ENCODE data around the gene AKT1S1.

Gene AKT1S1

DNA sequence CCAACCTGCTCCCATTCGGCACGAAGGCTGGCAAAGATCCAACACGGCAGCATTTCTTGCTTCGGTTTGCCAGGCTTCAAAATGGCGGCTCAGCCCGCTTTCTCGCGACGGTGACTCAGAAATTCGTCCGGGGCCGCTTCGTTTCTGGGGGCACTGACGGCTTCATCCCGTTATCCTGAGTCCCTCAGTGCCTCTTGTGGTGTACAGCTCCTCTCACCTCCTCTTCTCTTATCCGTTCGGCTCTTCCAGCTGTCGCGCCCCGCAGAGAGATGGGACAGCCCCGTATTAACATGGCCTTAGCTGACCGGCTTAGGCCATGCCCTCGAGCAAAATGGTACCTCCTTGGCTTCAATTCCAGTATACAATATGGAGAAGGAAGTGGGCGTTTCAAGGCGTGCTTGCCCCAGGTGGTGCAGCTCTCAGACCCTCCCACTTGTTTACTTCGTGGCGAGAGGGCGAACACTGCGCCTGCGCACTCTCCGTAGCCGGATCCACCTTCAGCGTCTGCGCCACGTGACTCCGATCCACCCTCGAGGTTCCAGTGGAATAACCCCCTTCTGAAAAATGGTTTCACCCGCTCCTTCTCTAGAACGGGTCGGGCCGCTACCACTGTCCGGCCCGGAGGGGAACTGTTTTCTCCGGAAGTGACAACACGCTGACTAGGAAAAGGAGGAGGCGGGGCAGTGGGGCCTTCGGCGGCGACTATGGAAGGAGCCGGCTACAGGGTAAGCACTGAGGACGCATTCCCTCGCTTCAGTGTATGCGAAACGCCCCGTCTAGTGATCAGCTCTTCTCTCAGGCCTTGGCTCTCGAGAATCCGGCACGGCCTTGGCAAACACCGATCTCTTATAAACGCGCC, at the start of gene AKT1S1, which contains the start of gene TBC1D17:
TSS of gene AKT1S1 (minus strand) at position 336 of the 859 bp plus-strand sequence. CDS start 4,060 bp downstream, outside the sequence.
TSS of gene TBC1D17 (plus strand) at position 683 of the 859 bp plus-strand sequence. CDS start at position 705, 22 bp downstream.
- POLR2A ChIA-PET: interaction anchor here (0.6 to 4.8 kb wide), 18 partner anchors 9 to 237 kb away, joined by 3 to 41 read pairs (median 6); partner anchors contain the start of genes AP2A1, ATF5, FUZ and NUP62
- Histone ChIP-seq H3K4me1 (ENCODE audit: control insufficient read depth, insufficient read depth, low read length) (peaks cover 9% of the 10 kb centered on the region), H3K36me3 (ENCODE audit: control insufficient read depth in 2 of 2, insufficient read depth in 1 of 2, low read length in 2 of 2) (peaks cover 3 to 45% of the 10 kb centered on the region in 2 experiments; a peak in 2 of 3 replicates), H3K4me3 (ENCODE audit: low read depth, low read length) (peak within 1 kb of the TSS; percentile 79), H3K9me3 (ENCODE audit: control insufficient read depth, insufficient read depth, low read depth, low read length) (no peaks in the 10 kb centered on the region), H3K27ac (ENCODE audit: extremely low read depth, low read depth, low read length) (peak within 1 kb of the TSS; percentile 94)
- CTCF ChIA-PET: no interaction called here
- TF ChIP-seq, protein P1, sequence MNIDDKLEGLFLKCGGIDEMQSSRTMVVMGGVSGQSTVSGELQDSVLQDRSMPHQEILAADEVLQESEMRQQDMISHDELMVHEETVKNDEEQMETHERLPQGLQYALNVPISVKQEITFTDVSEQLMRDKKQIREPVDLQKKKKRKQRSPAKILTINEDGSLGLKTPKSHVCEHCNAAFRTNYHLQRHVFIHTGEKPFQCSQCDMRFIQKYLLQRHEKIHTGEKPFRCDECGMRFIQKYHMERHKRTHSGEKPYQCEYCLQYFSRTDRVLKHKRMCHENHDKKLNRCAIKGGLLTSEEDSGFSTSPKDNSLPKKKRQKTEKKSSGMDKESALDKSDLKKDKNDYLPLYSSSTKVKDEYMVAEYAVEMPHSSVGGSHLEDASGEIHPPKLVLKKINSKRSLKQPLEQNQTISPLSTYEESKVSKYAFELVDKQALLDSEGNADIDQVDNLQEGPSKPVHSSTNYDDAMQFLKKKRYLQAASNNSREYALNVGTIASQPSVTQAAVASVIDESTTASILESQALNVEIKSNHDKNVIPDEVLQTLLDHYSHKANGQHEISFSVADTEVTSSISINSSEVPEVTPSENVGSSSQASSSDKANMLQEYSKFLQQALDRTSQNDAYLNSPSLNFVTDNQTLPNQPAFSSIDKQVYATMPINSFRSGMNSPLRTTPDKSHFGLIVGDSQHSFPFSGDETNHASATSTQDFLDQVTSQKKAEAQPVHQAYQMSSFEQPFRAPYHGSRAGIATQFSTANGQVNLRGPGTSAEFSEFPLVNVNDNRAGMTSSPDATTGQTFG (tag by site-specific recombination; IDR thresholded peaks at IDR 0.05; ENCODE audit: borderline replicate concordance): no peak
- TF ChIP-seq ZNF423 (tag by site-specific recombination; IDR thresholded peaks at IDR 0.05) (no peak), ZNF510 (tag by site-specific recombination; IDR thresholded peaks at IDR 0.05; ENCODE audit: insufficient replicate concordance) (no peak), BCL11B (tag by site-specific recombination; IDR thresholded peaks at IDR 0.05; ENCODE audit: low read depth) (peak; percentile 55; the same call in 1 of the 2 replicates), ZNF24 (tag by site-specific recombination; IDR thresholded peaks at IDR 0.05) (peak; percentile 20; the same call in 1 of the 2 replicates), ZNF473 (tag by site-specific recombination; IDR thresholded peaks at IDR 0.05) (no peak), ZNF266 (tag by site-specific recombination; IDR thresholded peaks at IDR 0.05; ENCODE audit: low read depth) (no peak), TCF7L2 (IDR thresholded peaks at IDR 0.05; ENCODE audit: borderline replicate concordance, low read depth, low read length) (no peak), GLI4 (tag by site-specific recombination; IDR thresholded peaks at IDR 0.05) (no peak), ZSCAN16 (tag by site-specific recombination; IDR thresholded peaks at IDR 0.05) (no peak), ZNF248 (tag by site-specific recombination; IDR thresholded peaks at IDR 0.05) (no peak), EGR2 (tag by site-specific recombination; IDR thresholded peaks at IDR 0.05; ENCODE audit: low read depth) (peak; percentile 64), OSR2 (tag by site-specific recombination; IDR thresholded peaks at IDR 0.05) (0 out of 2 replicates have a peak, but pooled peaks have one; percentile 41), ZNF157 (tag by site-specific recombination; IDR thresholded peaks at IDR 0.05) (no peak), ZBTB7A (tag by site-specific recombination; IDR thresholded peaks at IDR 0.05; ENCODE audit: low read depth) (no peak), ZNF571 (tag by site-specific recombination; IDR thresholded peaks at IDR 0.05) (no peak), ZNF777 (tag by site-specific recombination; IDR thresholded peaks at IDR 0.05; ENCODE audit: borderline replicate concordance) (peak; percentile 80), ZNF221 (tag by site-specific recombination; IDR thresholded peaks at IDR 0.05; ENCODE audit: borderline replicate concordance) (no peak), ZNF529 (tag by site-specific recombination; IDR thresholded peaks at IDR 0.05; ENCODE audit: insufficient replicate concordance) (no peak), MZF1 (tag by site-specific recombination; IDR thresholded peaks at IDR 0.05; ENCODE audit: borderline replicate concordance) (no peak)
- TF ChIP-seq, protein P2, sequence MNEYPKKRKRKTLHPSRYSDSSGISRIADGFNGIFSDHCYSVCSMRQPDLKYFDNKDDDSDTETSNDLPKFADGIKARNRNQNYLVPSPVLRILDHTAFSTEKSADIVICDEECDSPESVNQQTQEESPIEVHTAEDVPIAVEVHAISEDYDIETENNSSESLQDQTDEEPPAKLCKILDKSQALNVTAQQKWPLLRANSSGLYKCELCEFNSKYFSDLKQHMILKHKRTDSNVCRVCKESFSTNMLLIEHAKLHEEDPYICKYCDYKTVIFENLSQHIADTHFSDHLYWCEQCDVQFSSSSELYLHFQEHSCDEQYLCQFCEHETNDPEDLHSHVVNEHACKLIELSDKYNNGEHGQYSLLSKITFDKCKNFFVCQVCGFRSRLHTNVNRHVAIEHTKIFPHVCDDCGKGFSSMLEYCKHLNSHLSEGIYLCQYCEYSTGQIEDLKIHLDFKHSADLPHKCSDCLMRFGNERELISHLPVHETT (tag by site-specific recombination; IDR thresholded peaks at IDR 0.05): peak; percentile 78; the same call in 1 of the 2 replicates
- TF ChIP-seq, protein P3, sequence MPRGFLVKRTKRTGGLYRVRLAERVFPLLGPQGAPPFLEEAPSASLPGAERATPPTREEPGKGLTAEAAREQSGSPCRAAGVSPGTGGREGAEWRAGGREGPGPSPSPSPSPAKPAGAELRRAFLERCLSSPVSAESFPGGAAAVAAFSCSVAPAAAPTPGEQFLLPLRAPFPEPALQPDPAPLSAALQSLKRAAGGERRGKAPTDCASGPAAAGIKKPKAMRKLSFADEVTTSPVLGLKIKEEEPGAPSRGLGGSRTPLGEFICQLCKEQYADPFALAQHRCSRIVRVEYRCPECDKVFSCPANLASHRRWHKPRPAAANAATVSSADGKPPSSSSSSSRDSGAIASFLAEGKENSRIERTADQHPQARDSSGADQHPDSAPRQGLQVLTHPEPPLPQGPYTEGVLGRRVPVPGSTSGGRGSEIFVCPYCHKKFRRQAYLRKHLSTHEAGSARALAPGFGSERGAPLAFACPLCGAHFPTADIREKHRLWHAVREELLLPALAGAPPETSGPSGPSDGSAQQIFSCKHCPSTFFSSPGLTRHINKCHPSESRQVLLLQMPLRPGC (tag by site-specific recombination; IDR thresholded peaks at IDR 0.05): 0 out of 2 replicates have a peak, but pooled peaks have one; percentile 23
- TF ChIP-seq, protein P4, sequence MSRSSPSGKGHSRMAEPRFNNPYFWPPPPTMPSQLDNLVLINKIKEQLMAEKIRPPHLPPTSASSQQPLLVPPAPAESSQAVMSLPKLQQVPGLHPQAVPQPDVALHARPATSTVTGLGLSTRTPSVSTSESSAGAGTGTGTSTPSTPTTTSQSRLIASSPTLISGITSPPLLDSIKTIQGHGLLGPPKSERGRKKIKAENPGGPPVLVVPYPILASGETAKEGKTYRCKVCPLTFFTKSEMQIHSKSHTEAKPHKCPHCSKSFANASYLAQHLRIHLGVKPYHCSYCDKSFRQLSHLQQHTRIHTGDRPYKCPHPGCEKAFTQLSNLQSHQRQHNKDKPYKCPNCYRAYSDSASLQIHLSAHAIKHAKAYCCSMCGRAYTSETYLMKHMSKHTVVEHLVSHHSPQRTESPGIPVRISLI (tag by site-specific recombination; IDR thresholded peaks at IDR 0.05): no peak
- TF ChIP-seq, protein P5, sequence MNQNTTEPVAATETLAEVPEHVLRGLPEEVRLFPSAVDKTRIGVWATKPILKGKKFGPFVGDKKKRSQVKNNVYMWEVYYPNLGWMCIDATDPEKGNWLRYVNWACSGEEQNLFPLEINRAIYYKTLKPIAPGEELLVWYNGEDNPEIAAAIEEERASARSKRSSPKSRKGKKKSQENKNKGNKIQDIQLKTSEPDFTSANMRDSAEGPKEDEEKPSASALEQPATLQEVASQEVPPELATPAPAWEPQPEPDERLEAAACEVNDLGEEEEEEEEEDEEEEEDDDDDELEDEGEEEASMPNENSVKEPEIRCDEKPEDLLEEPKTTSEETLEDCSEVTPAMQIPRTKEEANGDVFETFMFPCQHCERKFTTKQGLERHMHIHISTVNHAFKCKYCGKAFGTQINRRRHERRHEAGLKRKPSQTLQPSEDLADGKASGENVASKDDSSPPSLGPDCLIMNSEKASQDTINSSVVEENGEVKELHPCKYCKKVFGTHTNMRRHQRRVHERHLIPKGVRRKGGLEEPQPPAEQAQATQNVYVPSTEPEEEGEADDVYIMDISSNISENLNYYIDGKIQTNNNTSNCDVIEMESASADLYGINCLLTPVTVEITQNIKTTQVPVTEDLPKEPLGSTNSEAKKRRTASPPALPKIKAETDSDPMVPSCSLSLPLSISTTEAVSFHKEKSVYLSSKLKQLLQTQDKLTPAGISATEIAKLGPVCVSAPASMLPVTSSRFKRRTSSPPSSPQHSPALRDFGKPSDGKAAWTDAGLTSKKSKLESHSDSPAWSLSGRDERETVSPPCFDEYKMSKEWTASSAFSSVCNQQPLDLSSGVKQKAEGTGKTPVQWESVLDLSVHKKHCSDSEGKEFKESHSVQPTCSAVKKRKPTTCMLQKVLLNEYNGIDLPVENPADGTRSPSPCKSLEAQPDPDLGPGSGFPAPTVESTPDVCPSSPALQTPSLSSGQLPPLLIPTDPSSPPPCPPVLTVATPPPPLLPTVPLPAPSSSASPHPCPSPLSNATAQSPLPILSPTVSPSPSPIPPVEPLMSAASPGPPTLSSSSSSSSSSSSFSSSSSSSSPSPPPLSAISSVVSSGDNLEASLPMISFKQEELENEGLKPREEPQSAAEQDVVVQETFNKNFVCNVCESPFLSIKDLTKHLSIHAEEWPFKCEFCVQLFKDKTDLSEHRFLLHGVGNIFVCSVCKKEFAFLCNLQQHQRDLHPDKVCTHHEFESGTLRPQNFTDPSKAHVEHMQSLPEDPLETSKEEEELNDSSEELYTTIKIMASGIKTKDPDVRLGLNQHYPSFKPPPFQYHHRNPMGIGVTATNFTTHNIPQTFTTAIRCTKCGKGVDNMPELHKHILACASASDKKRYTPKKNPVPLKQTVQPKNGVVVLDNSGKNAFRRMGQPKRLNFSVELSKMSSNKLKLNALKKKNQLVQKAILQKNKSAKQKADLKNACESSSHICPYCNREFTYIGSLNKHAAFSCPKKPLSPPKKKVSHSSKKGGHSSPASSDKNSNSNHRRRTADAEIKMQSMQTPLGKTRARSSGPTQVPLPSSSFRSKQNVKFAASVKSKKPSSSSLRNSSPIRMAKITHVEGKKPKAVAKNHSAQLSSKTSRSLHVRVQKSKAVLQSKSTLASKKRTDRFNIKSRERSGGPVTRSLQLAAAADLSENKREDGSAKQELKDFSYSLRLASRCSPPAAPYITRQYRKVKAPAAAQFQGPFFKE (tag by site-specific recombination; IDR thresholded peaks at IDR 0.05; ENCODE audit: borderline replicate concordance): no peak
